ENCODE results near the gene MAL. TPM values are rescaled to one million over a fixed set of nuclear protein-coding genes. Genes with fewer than 3 reads are reported as not detected.

The MAL gene
- polyA plus RNA-seq, 1 donor from 2014 or later, result not detected

- H3F3A ChIP-seq (ENCODE audit: insufficient read depth, low read length, poor library complexity, severe bottlenecking), result no peaks in the 10 kb centered on the region
- no peak overlapping the region for H2AFZ ChIP-seq (ENCODE audit: low read depth, low read length)
- H3K9me3 ChIP-seq (ENCODE audit: low read length), result peaks cover 8% of the 10 kb centered on the region
- H3K27me3 ChIP-seq (ENCODE audit: insufficient read depth, low read depth, low read length), result no peaks in the 10 kb centered on the region
- H3K9ac ChIP-seq (ENCODE audit: low read length), result no peak overlapping the region
- no peaks in the 10 kb centered on the region for H3K79me2 ChIP-seq (replicated peaks; ENCODE audit: insufficient read depth, low read length)
- H3K4me3 ChIP-seq (ENCODE audit: low read length), result no peak overlapping the region
- TF ChIP-seq EP300 (conservative IDR thresholded peaks at IDR 0.05; ENCODE audit: poor library complexity, severe bottlenecking), result no peak
- no peak overlapping the region for H3K4me2 ChIP-seq (ENCODE audit: low read length)
- H3K9me2 ChIP-seq (ENCODE audit: insufficient read depth, low read length), result no peaks in the 10 kb centered on the region
- no peak overlapping the region for H3K27ac ChIP-seq (ENCODE audit: low read length)
- no peaks in the 10 kb centered on the region for H3K36me3 ChIP-seq (ENCODE audit: insufficient read depth, low read length)
- H4K20me1 ChIP-seq (ENCODE audit: insufficient read depth), result no peaks in the 10 kb centered on the region
Observed at GRCh38 chr2:95029898-95030341, 4.4 kb downstream of the MAL start.

DNA sequence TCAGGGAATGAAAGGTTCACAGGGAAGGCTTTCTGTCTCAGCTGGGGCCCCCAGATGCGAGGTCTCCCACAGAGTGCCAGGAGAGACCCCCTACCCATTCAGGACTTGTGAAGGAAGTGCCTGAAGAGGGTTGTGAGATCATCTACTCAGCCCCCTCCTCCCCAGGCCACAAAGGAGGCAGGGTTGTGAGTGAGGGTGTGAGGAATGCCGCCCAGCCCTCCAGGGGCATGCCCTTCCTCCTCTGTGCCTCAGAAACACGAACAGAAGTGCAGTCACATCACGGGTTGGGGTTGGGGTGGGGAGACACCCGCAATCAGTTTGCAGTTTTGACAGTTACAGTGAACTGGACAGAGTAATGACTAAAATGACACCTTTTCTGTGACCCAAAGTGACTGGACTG lies 5.0 kb downstream of the MAL start:
- Histone ChIP-seq H3K79me2 (replicated peaks; ENCODE audit: insufficient read depth, low read length) (no peaks in the 10 kb centered on the region), H3K9ac (ENCODE audit: low read length) (no peak overlapping the region), H3K4me2 (ENCODE audit: low read length) (no peak overlapping the region), H4K20me1 (ENCODE audit: insufficient read depth) (no peaks in the 10 kb centered on the region), H3K4me3 (ENCODE audit: low read length) (no peak overlapping the region), H2AFZ (ENCODE audit: low read depth, low read length) (no peak overlapping the region), H3K27me3 (ENCODE audit: insufficient read depth, low read depth, low read length) (no peaks in the 10 kb centered on the region), H3F3A (ENCODE audit: insufficient read depth, low read length, poor library complexity, severe bottlenecking) (no peaks in the 10 kb centered on the region), H3K9me3 (ENCODE audit: low read length) (peaks cover 8% of the 10 kb centered on the region), H3K27ac (ENCODE audit: low read length) (no peak overlapping the region), H3K9me2 (ENCODE audit: insufficient read depth, low read length) (no peaks in the 10 kb centered on the region), H3K36me3 (ENCODE audit: insufficient read depth, low read length) (no peaks in the 10 kb centered on the region)
- no peak for TF ChIP-seq MXI1 (conservative IDR thresholded peaks at IDR 0.05; ENCODE audit: poor library complexity, severe bottlenecking)
- no peak for TF ChIP-seq TAF1 (IDR thresholded peaks at IDR 0.05; ENCODE audit: low read depth)
- TF ChIP-seq POLR2AphosphoS5 (IDR thresholded peaks at IDR 0.05), result no peak
- no peak for TF ChIP-seq EZH2 (IDR thresholded peaks at IDR 0.05; ENCODE audit: borderline replicate concordance, insufficient read depth, low read length, poor library complexity, severe bottlenecking)
- no peak for TF ChIP-seq EP300 (conservative IDR thresholded peaks at IDR 0.05; ENCODE audit: poor library complexity, severe bottlenecking)
- no peak for TF ChIP-seq RAD21 (conservative IDR thresholded peaks at IDR 0.05)
- TF ChIP-seq, protein P1, sequence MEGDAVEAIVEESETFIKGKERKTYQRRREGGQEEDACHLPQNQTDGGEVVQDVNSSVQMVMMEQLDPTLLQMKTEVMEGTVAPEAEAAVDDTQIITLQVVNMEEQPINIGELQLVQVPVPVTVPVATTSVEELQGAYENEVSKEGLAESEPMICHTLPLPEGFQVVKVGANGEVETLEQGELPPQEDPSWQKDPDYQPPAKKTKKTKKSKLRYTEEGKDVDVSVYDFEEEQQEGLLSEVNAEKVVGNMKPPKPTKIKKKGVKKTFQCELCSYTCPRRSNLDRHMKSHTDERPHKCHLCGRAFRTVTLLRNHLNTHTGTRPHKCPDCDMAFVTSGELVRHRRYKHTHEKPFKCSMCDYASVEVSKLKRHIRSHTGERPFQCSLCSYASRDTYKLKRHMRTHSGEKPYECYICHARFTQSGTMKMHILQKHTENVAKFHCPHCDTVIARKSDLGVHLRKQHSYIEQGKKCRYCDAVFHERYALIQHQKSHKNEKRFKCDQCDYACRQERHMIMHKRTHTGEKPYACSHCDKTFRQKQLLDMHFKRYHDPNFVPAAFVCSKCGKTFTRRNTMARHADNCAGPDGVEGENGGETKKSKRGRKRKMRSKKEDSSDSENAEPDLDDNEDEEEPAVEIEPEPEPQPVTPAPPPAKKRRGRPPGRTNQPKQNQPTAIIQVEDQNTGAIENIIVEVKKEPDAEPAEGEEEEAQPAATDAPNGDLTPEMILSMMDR (IDR thresholded peaks at IDR 0.05; ENCODE audit: poor library complexity, severe bottlenecking), result no peak
- TF ChIP-seq SMC3 (conservative IDR thresholded peaks at IDR 0.05; ENCODE audit: poor library complexity), result no peak
- no peak for TF ChIP-seq REST (IDR thresholded peaks at IDR 0.05; ENCODE audit: borderline replicate concordance)

Data from neural cell (in vitro differentiated cells).